Mucosa of descending colon (tissue), 3 donors: ENCODE measurements around the gene DLX1. TPM values are rescaled to one million over a fixed set of nuclear protein-coding genes. Genes with fewer than 3 reads are reported as not detected.

Source experiments
- ATAC-seq: fragments of 200-7000 bp; cut with Tn5 transposase; one replicate; pipeline ENCODE4 v1.9.1; 2020; ENCODE audit warnings: mild to moderate bottlenecking, moderate library complexity
- DNase-seq, 3 donors: peaks; one replicate each; pipeline ENCODE4 v3.0.0-alpha.2; 2020
- H3K36me3 ChIP-seq: fragments of 200-600 bp; one replicate; pipeline ENCODE4 v1.8.0; 2021; ENCODE audit warnings: low read depth, mild to moderate bottlenecking
- H3K4me1 ChIP-seq: fragments of 200-600 bp; one replicate; pipeline ENCODE4 v1.8.0; 2021; ENCODE audit warnings: low read depth, mild to moderate bottlenecking
- H3K4me3 ChIP-seq: fragments of 200-600 bp; one replicate; pipeline ENCODE4 v1.8.0; 2021; ENCODE audit warnings: mild to moderate bottlenecking
- H3K9me3 ChIP-seq: fragments of 200-600 bp; one replicate; pipeline ENCODE4 v1.8.0; 2021; ENCODE audit warnings: mild to moderate bottlenecking
- CTCF ChIP-seq: fragments of 200-600 bp; IDR thresholded peaks from one replicate; pipeline ENCODE4 v1.8.0; 2022; ENCODE audit warnings: antibody characterized with exemption, mild to moderate bottlenecking
- intact Hi-C, 2 donors: fragments of 100-400 bp; cut with DNase I in 1 of 2; cut with micrococcal nuclease in 1 of 2; formaldehyde crosslinking; loops; one replicate each; pipeline versions ENCODE4 v1.11.0 to v1.11.1; 2022; cut with DNase I, micrococcal nuclease
- total RNA-seq, 3 donors: library from RNA; stranded (reverse); fragmentation: NEBNext Ultra II Directional in 2 of 3; extraction: Animal tissue kit (Norgen Biotek cat#: 25700) in 2 of 3; gene quantifications; one replicate each; pipeline versions ENCODE4 v1.2.1 to v1.2.4, GENCODE V29; 2021 to 2023
- donor health status: DM: no; HTN: no; CAD: no; lungs with moderate emphysema.
- donor health status: DM: no; HTN: no; CAD: no.
- donor health status: DM: no; HTN: yes; CAD: no.

The DLX1 gene
- total RNA-seq, 3 donors from 2014 or later, result 0.14 to 0.79 (median 0.58) TPM

- DNase-seq (no peak), ATAC-seq (no peak)
- Histone ChIP-seq H3K4me1 (no peaks in the 10 kb centered on the region), H3K4me3 (no peak overlapping the region), H3K36me3 (no peaks in the 10 kb centered on the region), H3K9me3 (no peaks in the 10 kb centered on the region)
- TF ChIP-seq CTCF, result no peak
- intact Hi-C loops, result no loop called here
Measured at GRCh38 chr2:172119089-172119488, 33.8 kb downstream of the DLX1 start.

GRCh38 chr2:172120118-172120517, 34.8 kb downstream of the DLX1 start:
- no peak overlapping the region for H3K4me3 ChIP-seq
- ATAC-seq, result no peak
- no peaks in the 10 kb centered on the region for H3K36me3 ChIP-seq
- H3K4me1 ChIP-seq, result no peaks in the 10 kb centered on the region
- H3K9me3 ChIP-seq, result no peaks in the 10 kb centered on the region
- intact Hi-C loops, result no loop called here
- TF ChIP-seq CTCF, result no peak
- DNase-seq, result no peak

DNA sequence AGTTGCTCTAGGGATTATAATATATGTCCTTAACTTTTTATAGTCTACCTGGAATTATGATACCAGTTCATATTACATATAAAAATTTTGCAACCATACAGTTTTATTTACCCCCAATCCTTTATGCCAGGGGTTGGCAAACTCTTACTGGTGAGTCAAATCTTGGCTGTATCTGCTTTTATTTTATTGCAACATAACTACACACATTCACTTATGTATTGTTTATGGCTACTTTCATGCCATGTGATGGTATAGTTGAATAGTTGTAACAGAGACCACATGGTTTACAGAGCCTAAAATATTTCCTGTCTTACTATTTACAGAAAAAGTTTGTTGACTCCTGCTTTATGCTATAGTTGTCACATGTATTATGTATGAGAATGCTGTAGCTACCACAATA, 43.2 kb downstream of the DLX1 start:
- H3K4me1 ChIP-seq, result no peaks in the 10 kb centered on the region
- H3K36me3 ChIP-seq, result no peaks in the 10 kb centered on the region
- ATAC-seq (peak; percentile 88), DNase-seq (no peak)
- TF ChIP-seq CTCF, result no peak
- H3K9me3 ChIP-seq, result no peaks in the 10 kb centered on the region
- intact Hi-C loops, result no loop called here
- H3K4me3 ChIP-seq, result no peak overlapping the region

- no peak for TF ChIP-seq CTCF
- H3K36me3 ChIP-seq, result no peaks in the 10 kb centered on the region
- no peak overlapping the region for H3K4me3 ChIP-seq
- H3K4me1 ChIP-seq, result no peaks in the 10 kb centered on the region
- ATAC-seq (no peak), DNase-seq (no peak)
- H3K9me3 ChIP-seq, result no peaks in the 10 kb centered on the region
- intact Hi-C loops, result no loop called here
Measured at GRCh38 chr2:172129404-172129803, 44.1 kb downstream of the DLX1 start.

- no peaks in the 10 kb centered on the region for H3K9me3 ChIP-seq
- no peak for ATAC-seq
Measured at GRCh38 chr2:172131713-172132555, 46.6 kb downstream of the DLX1 start.

More at GRCh38 chr2:172131713-172132555, 46.6 kb downstream of the DLX1 start:
- no peaks in the 10 kb centered on the region for H3K4me1 ChIP-seq
- H3K36me3 ChIP-seq, result no peaks in the 10 kb centered on the region
- no peak for TF ChIP-seq CTCF
- DNase-seq, result no peak
- intact Hi-C loops, result no loop called here
- H3K4me3 ChIP-seq, result no peak overlapping the region
